T-helper 2 cell (primary cell): ENCODE data around the gene MKRN1.
"Not testable (repeated sequence)": the region's sequence is repeated elsewhere in the genome, so short reads cannot be mapped to it uniquely, and the experiment has no call there.

Source experiments
- DNase-seq, 5 experiments: peaks; one replicate each; pipeline versions ENCODE4 v3.0.0 to v3.0.0-alpha.2; 2012 to 2022
- total RNA-seq, 2 donors: gene quantifications; one replicate each; lab custom pipeline; 2026; lab: John Stamatoyannopoulos, UW

Gene MKRN1
- 147 to 191 reads per million in 2 donors for total RNA-seq

GRCh38 chr7:140479062-140479738 lies at the start of gene MKRN1:
Gene MKRN1, minus strand, starts transcription at chr7:140479505. Its CDS starts 161 bp downstream, at chr7:140479344.
- DNase-seq = peak; percentile 83 to 97 (median 89)

- DNase-seq = no peak
These were observed 47.7 kb upstream of the MKRN1 start for GRCh38 chr7:140526787-140527664.

- DNase-seq = no peak
These were observed 46.9 kb upstream of the MKRN1 start for GRCh38 chr7:140526214-140526613.

GRCh38 chr7:140525743-140526142 lies 46.4 kb upstream of the MKRN1 start:
- DNase-seq = peak in 3 of 5 experiments; percentile 16 to 71 (median 36)

- no peak for DNase-seq
These were observed 42.1 kb upstream of the MKRN1 start for GRCh38 chr7:140521421-140521820.

- DNase-seq = no peak
These were observed 39.7 kb upstream of the MKRN1 start for GRCh38 chr7:140519007-140519399.

GRCh38 chr7:140518370-140519006 lies 39.2 kb upstream of the MKRN1 start:
- no peak for DNase-seq

- DNase-seq = peak; percentile 16 to 67 (median 55)
These were observed 38.5 kb upstream of the MKRN1 start for GRCh38 chr7:140517546-140518369.

- no peak for DNase-seq
These were observed 33.2 kb upstream of the MKRN1 start for GRCh38 chr7:140512317-140513000.

- DNase-seq = no peak
These were observed 30.5 kb upstream of the MKRN1 start for GRCh38 chr7:140509789-140510188.

- DNase-seq = not testable (repeated sequence)
These were observed 28.3 kb upstream of the MKRN1 start for GRCh38 chr7:140507556-140507955.

GRCh38 chr7:140506788-140507464 lies 27.6 kb upstream of the MKRN1 start:
- no peak for DNase-seq

- DNase-seq = no peak
These were observed 22.7 kb upstream of the MKRN1 start for GRCh38 chr7:140501966-140502365.

- not testable (repeated sequence) for DNase-seq
These were observed 18.5 kb upstream of the MKRN1 start for GRCh38 chr7:140497807-140498206.

GRCh38 chr7:140497241-140497769 lies 18.0 kb upstream of the MKRN1 start:
- DNase-seq = no peak

GRCh38 chr7:140495514-140496097 lies 16.3 kb upstream of the MKRN1 start:
- DNase-seq = no peak

GRCh38 chr7:140494867-140495266 lies 15.6 kb upstream of the MKRN1 start:
- no peak for DNase-seq

GRCh38 chr7:140489026-140489359 lies 9.7 kb upstream of the MKRN1 start:
- DNase-seq = no peak

- DNase-seq = peak in 1 of 5 experiments; percentile 44
These were observed 6.4 kb upstream of the MKRN1 start for GRCh38 chr7:140485500-140486265.
